A673 (cell line): Measurements from ENCODE around the gene ACVRL1. TPM values are rescaled to one million over a fixed set of nuclear protein-coding genes. Genes with fewer than 3 reads are reported as not detected.

Source experiments
- BruUV-seq: library from RNA; stranded (reverse); fragments of 400-500 nt; replicated peaks from 2 replicates; lab custom pipeline; 2021; lab: Mats Ljungman, UMichigan
- CTCF ChIA-PET: fragments of 300-600 bp; sonication (Branson Sonifier 250); formaldehyde crosslinking; loops from one replicate; lab custom pipeline; 2022; ENCODE audit warnings: antibody characterized with exemption; lab: Charles Lee
- POLR2A ChIA-PET: fragments of 300-600 bp; sonication (Branson Sonifier 250); formaldehyde crosslinking; loops from one replicate; lab custom pipeline; 2022; ENCODE audit warnings: antibody characterized with exemption; ENCODE audit not compliant: low non-redundant PET; lab: Charles Lee
- DNase-seq: peaks from one replicate; pipeline ENCODE4 v3.0.0-alpha.2; 2015; ENCODE audit warnings: low spot score
- H3K27ac ChIP-seq: fragments of 200-600 bp; sonication (generic); 2 replicates; pipeline ENCODE4 v1.5.1; 2016; ENCODE audit warnings: mixed run types, low read depth, mild to moderate bottlenecking, mixed read lengths, antibody characterized with exemption, low read length; ENCODE audit not compliant: poor library complexity, severe bottlenecking
- H3K27me3 ChIP-seq: fragments of 200-600 bp; sonication (generic); replicated peaks from 2 replicates; pipeline ENCODE4 v1.6.1; 2017; ENCODE audit warnings: mixed run types, low read depth, mild to moderate bottlenecking, mixed read lengths, antibody characterized with exemption, low read length; ENCODE audit not compliant: insufficient read depth, poor library complexity
- H3K36me3 ChIP-seq: fragments of 200-600 bp; sonication (generic); 2 replicates; pipeline ENCODE4 v1.6.1; 2016; ENCODE audit warnings: mixed run types, mild to moderate bottlenecking, mixed read lengths, antibody characterized with exemption, low read length; ENCODE audit not compliant: insufficient read depth, poor library complexity, severe bottlenecking
- H3K4me1 ChIP-seq: fragments of 200-600 bp; sonication (generic); 2 replicates; pipeline ENCODE4 v1.6.1; 2017; ENCODE audit warnings: mixed run types, mild to moderate bottlenecking, mixed read lengths, antibody characterized with exemption, low read length; ENCODE audit not compliant: insufficient read depth, poor library complexity, severe bottlenecking
- H3K4me3 ChIP-seq: fragments of 200-600 bp; sonication (generic); 2 replicates; pipeline ENCODE4 v1.5.1; 2016; ENCODE audit warnings: low read depth, mixed run types, mild to moderate bottlenecking, mixed read lengths, low read length; ENCODE audit not compliant: poor library complexity, severe bottlenecking
- H3K9me3 ChIP-seq: fragments of 200-600 bp; sonication (generic); 2 replicates; pipeline ENCODE4 v1.6.1; 2016; ENCODE audit warnings: mixed run types, low read depth, mild to moderate bottlenecking, mixed read lengths, antibody characterized with exemption, low read length; ENCODE audit not compliant: poor library complexity, severe bottlenecking
- CTCF ChIP-seq: fragments of 300-800, 200-600 bp; sonication (generic); conservative IDR thresholded peaks from 2 replicates; pipeline ENCODE4 v1.5.1; 2017; ENCODE audit warnings: low read depth, mild to moderate bottlenecking, antibody characterized with exemption, low read length, moderate library complexity, mixed read lengths
- EZH2 ChIP-seq: fragments of 200-600 bp; sonication (generic); IDR thresholded peaks from 2 replicates; pipeline ENCODE4 v1.6.1; 2017; ENCODE audit warnings: borderline replicate concordance, low read depth, mild to moderate bottlenecking, mixed read lengths, antibody characterized with exemption, low read length; ENCODE audit not compliant: poor library complexity, severe bottlenecking
- intact Hi-C: fragments of 100-400 bp; cut with micrococcal nuclease; formaldehyde crosslinking; loops from one replicate; pipeline ENCODE4 v1.10.0; 2022; ENCODE audit not compliant: unreplicated experiment
- total RNA-seq: library from RNA; stranded (reverse); gene quantifications from 2 replicates; pipeline ENCODE4 v1.2.3, GENCODE V29; 2021

ACVRL1 gene
- total RNA-seq, 1 experiment from 2014 or later: 0.17 TPM

GRCh38 chr12:51887476-51888315, 19.6 kb upstream of the ACVRL1 start, which contains the start of gene ANKRD33:
Gene ANKRD33 (plus strand): TSS chr12:51888103. CDS start chr12:51888187, 84 bp downstream.
- CTCF ChIA-PET: no interaction called here
- no peaks in the 10 kb centered on the region for H3K4me1 ChIP-seq
- no peak within 1 kb of the TSS for H3K4me3 ChIP-seq
- H3K27me3 ChIP-seq: no peaks in the 10 kb centered on the region
- H3K27ac ChIP-seq: no peak within 1 kb of the TSS
- no peaks in the 10 kb centered on the region for H3K36me3 ChIP-seq
- no peak for TF ChIP-seq CTCF
- POLR2A ChIA-PET: no interaction called here
- no TSS peak for BruUV-seq
- intact Hi-C loops: no loop called here
- no peak for DNase-seq
- no peaks in the 10 kb centered on the region for H3K9me3 ChIP-seq

GRCh38 chr12:51888316-51889215, 18.7 kb upstream of the ACVRL1 start:
- no peaks in the 10 kb centered on the region for H3K4me1 ChIP-seq
- ChIA-PET POLR2A (no interaction called here), CTCF (no interaction called here)
- no peak overlapping the region for H3K4me3 ChIP-seq
- H3K27ac ChIP-seq: no peak overlapping the region
- H3K9me3 ChIP-seq: no peaks in the 10 kb centered on the region
- no peaks in the 10 kb centered on the region for H3K36me3 ChIP-seq
- no TSS peak for BruUV-seq
- DNase-seq: no peak
- no peak for TF ChIP-seq EZH2
- no peak for TF ChIP-seq CTCF
- no peaks in the 10 kb centered on the region for H3K27me3 ChIP-seq
- intact Hi-C loops: no loop called here

- no peaks in the 10 kb centered on the region for H3K36me3 ChIP-seq
- no TSS peak for BruUV-seq
- H3K27me3 ChIP-seq: no peaks in the 10 kb centered on the region
- no peak for DNase-seq
- intact Hi-C loops: no loop called here
- POLR2A ChIA-PET: no interaction called here
- H3K4me3 ChIP-seq: no peak overlapping the region
- CTCF ChIA-PET: interaction anchor here (0.5 kb wide), 1 partner anchor 14 kb away, joined by 3 read pairs; no protein-coding TSS in a partner anchor
- no peak overlapping the region for H3K27ac ChIP-seq
- H3K9me3 ChIP-seq: no peaks in the 10 kb centered on the region
- TF ChIP-seq CTCF: peak; percentile 54
- no peak for TF ChIP-seq EZH2
- H3K4me1 ChIP-seq: no peaks in the 10 kb centered on the region
Observed at GRCh38 chr12:51889216-51890132, 17.8 kb upstream of the ACVRL1 start.
